ENCODE measurements around the gene REG4. TPM values are rescaled to one million over a fixed set of nuclear protein-coding genes. Genes with fewer than 3 reads are reported as not detected.

The REG4 gene
- polyA plus RNA-seq, 3 donors = not detected

GRCh38 chr1:119752592-119752991, 58.7 kb downstream of the REG4 start:
- TF ChIP-seq CTCF (IDR thresholded peaks at IDR 0.05) = no peak
- Histone ChIP-seq H3K36me3 (replicated peaks in 1 of 2; ENCODE audit: control insufficient read depth in 1 of 2, insufficient read depth in 2 of 2, low read length in 2 of 2) (no peaks in the 10 kb centered on the region), H2AFZ (ENCODE audit: insufficient read depth, low read depth, low read length, poor library complexity, severe bottlenecking) (no peak overlapping the region), H3K4me1 (ENCODE audit: control insufficient read depth in 1 of 2, insufficient read depth in 2 of 2, low read length in 2 of 2) (no peaks in the 10 kb centered on the region), H3K27ac (ENCODE audit: low read depth in 1 of 2, low read length in 2 of 2) (no peak overlapping the region), H3K79me2 (ENCODE audit: insufficient read depth, low read length) (no peaks in the 10 kb centered on the region), H4K20me1 (ENCODE audit: insufficient read depth, low read length) (no peaks in the 10 kb centered on the region), H3K4me3 (replicated peaks in 1 of 3; ENCODE audit: low read depth in 2 of 3, low read length in 3 of 3) (no peak overlapping the region), H3K9ac (ENCODE audit: insufficient read depth, low read length, poor library complexity, severe bottlenecking) (no peak overlapping the region), H3K4me2 (replicated peaks; ENCODE audit: extremely low read depth, low read length, poor library complexity, severe bottlenecking) (no peak overlapping the region), H3K27me3 (ENCODE audit: control insufficient read depth in 2 of 2, insufficient read depth in 2 of 2, low read length in 2 of 2) (no peaks in the 10 kb centered on the region), H3K9me3 (replicated peaks in 1 of 2; ENCODE audit: control insufficient read depth in 1 of 2, insufficient read depth in 1 of 2, low read length in 2 of 2) (no peaks in the 10 kb centered on the region)
- intact Hi-C loops (cut with micrococcal nuclease) = no loop called here
- H3K9me3 Mint-ChIP-seq = peaks cover 0 to 2% (median 0%) of the 10 kb centered on the region in 7 donors
- peaks cover 8% of the 10 kb centered on the region for H3K4me1 Mint-ChIP-seq
- peaks cover 2 to 6% (median 4%) of the 10 kb centered on the region in 3 donors for H3K27me3 Mint-ChIP-seq (ENCODE audit: low read depth in 3 of 3)
- no peak overlapping the region for H3K27ac Mint-ChIP-seq
- H3K36me3 Mint-ChIP-seq = no peaks in the 10 kb centered on the region
- DNase-seq = no peak
- WGBS (ENCODE audit: insufficient coverage) = 100% methylated on average over 2 of the region's 4 CpGs
- H3K4me3 Mint-ChIP-seq = no peak overlapping the region

DNA sequence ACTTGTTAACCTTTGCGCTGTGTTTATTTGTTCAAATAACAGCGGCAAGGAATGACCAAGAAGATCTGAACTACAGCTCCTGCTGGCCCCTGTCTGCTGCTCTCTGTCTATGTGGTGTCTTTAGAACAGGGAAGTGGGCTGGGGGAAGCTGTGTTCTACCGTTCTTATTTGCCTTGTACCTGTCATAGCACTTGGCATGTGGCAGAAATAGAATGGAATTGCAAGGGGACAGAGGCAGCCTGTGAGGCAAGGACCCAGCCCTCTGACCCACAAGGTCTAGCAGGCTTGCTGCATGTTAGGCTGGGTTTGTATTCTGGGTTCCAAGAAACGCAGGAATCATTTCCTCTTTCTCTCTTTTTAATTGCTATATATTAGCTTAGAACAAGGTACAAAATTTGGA, 63.2 kb downstream of the REG4 start:
- no peak overlapping the region for H3K4me3 Mint-ChIP-seq
- no peak for TF ChIP-seq CTCF (IDR thresholded peaks at IDR 0.05)
- H4K20me1 ChIP-seq (ENCODE audit: insufficient read depth, low read length) = no peaks in the 10 kb centered on the region
- DNase-seq = no peak
- intact Hi-C loops (cut with micrococcal nuclease) = no loop called here
- no peak overlapping the region for H2AFZ ChIP-seq (ENCODE audit: insufficient read depth, low read depth, low read length, poor library complexity, severe bottlenecking)
- H3K36me3 Mint-ChIP-seq = peaks cover 0 to 3% of the 10 kb centered on the region in 2 donors
- no peak overlapping the region for H3K27ac Mint-ChIP-seq
- no peaks in the 10 kb centered on the region for H3K79me2 ChIP-seq (ENCODE audit: insufficient read depth, low read length)
- no peak overlapping the region for H3K27ac ChIP-seq (ENCODE audit: low read depth in 1 of 2, low read length in 2 of 2)
- H3K4me3 ChIP-seq (replicated peaks in 1 of 3; ENCODE audit: low read depth in 2 of 3, low read length in 3 of 3) = no peak overlapping the region
- H3K4me2 ChIP-seq (replicated peaks; ENCODE audit: extremely low read depth, low read length, poor library complexity, severe bottlenecking) = no peak overlapping the region
- H3K36me3 ChIP-seq (replicated peaks in 1 of 2; ENCODE audit: control insufficient read depth in 1 of 2, insufficient read depth in 2 of 2, low read length in 2 of 2) = peaks cover 0 to 3% of the 10 kb centered on the region in 2 donors
- 64% methylated on average over 3 of the region's 4 CpGs for WGBS (ENCODE audit: insufficient coverage)
- H3K27me3 ChIP-seq (ENCODE audit: control insufficient read depth in 2 of 2, insufficient read depth in 2 of 2, low read length in 2 of 2) = no peaks in the 10 kb centered on the region
- peaks cover 0 to 6% (median 4%) of the 10 kb centered on the region in 3 donors for H3K27me3 Mint-ChIP-seq (ENCODE audit: low read depth in 3 of 3)
- peaks cover 0 to 2% (median 0%) of the 10 kb centered on the region in 7 donors for H3K9me3 Mint-ChIP-seq
- H3K9ac ChIP-seq (ENCODE audit: insufficient read depth, low read length, poor library complexity, severe bottlenecking) = no peak overlapping the region
- no peaks in the 10 kb centered on the region for H3K9me3 ChIP-seq (replicated peaks in 1 of 2; ENCODE audit: control insufficient read depth in 1 of 2, insufficient read depth in 1 of 2, low read length in 2 of 2)
- H3K4me1 Mint-ChIP-seq = peaks cover 14% of the 10 kb centered on the region
- no peaks in the 10 kb centered on the region for H3K4me1 ChIP-seq (ENCODE audit: control insufficient read depth in 1 of 2, insufficient read depth in 2 of 2, low read length in 2 of 2)

All from CD14-positive monocyte (primary cell).